Measurements from ENCODE around the gene LRIT2.

- TF ChIP-seq CTCF (IDR thresholded peaks at IDR 0.05) (peak; percentile 71 to 87 (median 85)), POLR2AphosphoS5 (IDR thresholded peaks at IDR 0.05) (no peak), POLR2A (IDR thresholded peaks at IDR 0.05) (no peak), EP300 (IDR thresholded peaks at IDR 0.05; ENCODE audit: low read depth) (no peak)
Observed at GRCh38 chr10:84205049-84205852, 20.1 kb downstream of the LRIT2 start.

All from transverse colon (tissue), 4 donors.